Neural cell (in vitro differentiated cells): ENCODE data around the gene HIPK2. TPM values are rescaled to one million over a fixed set of nuclear protein-coding genes. Genes with fewer than 3 reads are reported as not detected.

Source experiments
- H2AFZ ChIP-seq: fragments of 200-600, 300-800 bp; sonication (generic), shearing (Covaris generic); 2 replicates; pipeline ENCODE4 v1.6.0; 2014; ENCODE audit warnings: low read depth, mild to moderate bottlenecking, antibody characterized with exemption, low read length, moderate library complexity
- H3F3A ChIP-seq: fragments of 200-600 bp; shearing (Covaris generic); 2 replicates; pipeline ENCODE4 v1.6.1; 2016; ENCODE audit warnings: mild to moderate bottlenecking, moderate library complexity, mixed read lengths, antibody characterized with exemption, low read length; ENCODE audit not compliant: insufficient read depth, poor library complexity, severe bottlenecking
- H3K27ac ChIP-seq: fragments of 200-600, 300-800 bp; sonication (generic), shearing (Covaris generic); 2 replicates; pipeline ENCODE4 v1.5.1; 2014; ENCODE audit warnings: mild to moderate bottlenecking, low read length, moderate library complexity
- H3K27me3 ChIP-seq: fragments of 300-800, 200-600 bp; sonication (generic), shearing (Covaris generic); 2 replicates; pipeline ENCODE4 v1.6.0; 2014; ENCODE audit warnings: mild to moderate bottlenecking, low read depth, low read length, moderate library complexity; ENCODE audit not compliant: insufficient read depth
- H3K36me3 ChIP-seq: fragments of 300-800, 200-600 bp; sonication (generic), shearing (Covaris generic); 2 replicates; pipeline ENCODE4 v1.5.1; 2014; ENCODE audit warnings: mild to moderate bottlenecking, antibody characterized with exemption, low read length, moderate library complexity; ENCODE audit not compliant: insufficient read depth
- H3K4me2 ChIP-seq: fragments of 300-800, 200-600 bp; sonication (generic), shearing (Covaris generic); 2 replicates; pipeline ENCODE4 v1.6.0; 2014; ENCODE audit warnings: mild to moderate bottlenecking, low read length
- H3K4me3 ChIP-seq: fragments of 300-800, 200-600 bp; sonication (generic), shearing (Covaris generic); 2 replicates; pipeline ENCODE4 v1.5.1; 2014; ENCODE audit warnings: mild to moderate bottlenecking, low read length, moderate library complexity
- H3K79me2 ChIP-seq: fragments of 200-600 bp; shearing (Covaris generic); replicated peaks from 2 replicates; pipeline ENCODE4 v1.6.0; 2014; ENCODE audit warnings: mild to moderate bottlenecking, low read length, moderate library complexity; ENCODE audit not compliant: insufficient read depth
- H3K9ac ChIP-seq: fragments of 300-800, 200-600 bp; sonication (generic), shearing (Covaris generic); 2 replicates; pipeline ENCODE4 v1.6.1; 2016; ENCODE audit warnings: mild to moderate bottlenecking, low read length, mixed read lengths
- H3K9me2 ChIP-seq: fragments of 200-600 bp; shearing (Covaris generic); 2 replicates; pipeline ENCODE4 v1.6.1; 2016; ENCODE audit warnings: mild to moderate bottlenecking, low read length, mixed read lengths; ENCODE audit not compliant: insufficient read depth
- H3K9me3 ChIP-seq: fragments of 200-600, 300-800 bp; sonication (generic), shearing (Covaris generic); 2 replicates; pipeline ENCODE4 v1.6.1; 2016; ENCODE audit warnings: mild to moderate bottlenecking, mixed run types, low read length, moderate library complexity, mixed read lengths
- H4K20me1 ChIP-seq: fragments of 200-600 bp; shearing (Covaris generic); 2 replicates; pipeline ENCODE4 v1.6.1; 2016; ENCODE audit warnings: mild to moderate bottlenecking, mixed run types; ENCODE audit not compliant: insufficient read depth
- EP300 ChIP-seq: fragments of 450-650 bp; conservative IDR thresholded peaks from 2 replicates; pipeline ENCODE4 v1.6.1; 2014; ENCODE audit warnings: antibody characterized with exemption, mild to moderate bottlenecking, moderate library complexity; ENCODE audit not compliant: poor library complexity, severe bottlenecking
- EZH2 ChIP-seq: fragments of 200-600, 300-800 bp; shearing (Covaris generic), sonication (generic); IDR thresholded peaks from 2 replicates; pipeline ENCODE4 v1.6.1; 2014; ENCODE audit warnings: antibody characterized with exemption, low read length, borderline replicate concordance, mild to moderate bottlenecking; ENCODE audit not compliant: insufficient read depth, poor library complexity, severe bottlenecking
- MXI1 ChIP-seq: fragments of 450-650 bp; conservative IDR thresholded peaks from 2 replicates; pipeline ENCODE4 v1.6.1; 2014; ENCODE audit warnings: antibody characterized with exemption, mild to moderate bottlenecking; ENCODE audit not compliant: poor library complexity, severe bottlenecking
- POLR2AphosphoS5 ChIP-seq: IDR thresholded peaks from 2 replicates; pipeline ENCODE4 v1.6.1; 2012
- RAD21 ChIP-seq: fragments of 450-650 bp; conservative IDR thresholded peaks from 2 replicates; pipeline ENCODE4 v1.6.1; 2014; ENCODE audit warnings: antibody characterized with exemption, mild to moderate bottlenecking, moderate library complexity
- SMC3 ChIP-seq: fragments of 450-650 bp; conservative IDR thresholded peaks from 2 replicates; pipeline ENCODE4 v1.6.1; 2014; ENCODE audit warnings: antibody characterized with exemption, mild to moderate bottlenecking, moderate library complexity; ENCODE audit not compliant: poor library complexity
- TAF1 ChIP-seq: IDR thresholded peaks from 2 replicates; pipeline ENCODE4 v1.6.1; 2012; ENCODE audit warnings: low read depth
- polyA plus RNA-seq: library from polyadenylated mRNA; depleted of rRNA; stranded (reverse); fragments of >200 nt; gene quantifications from 2 replicates; pipeline ENCODE4 v1.2.3, GENCODE V29; 2014
- TF ChIP-seq, protein P1 (sequence below): IDR thresholded peaks from 2 replicates; pipeline ENCODE4 v1.6.1; 2012; ENCODE audit warnings: borderline replicate concordance
- TF ChIP-seq, protein P2 (sequence below): fragments of 450-650 bp; IDR thresholded peaks from 2 replicates; pipeline ENCODE4 v1.5.1; 2014; ENCODE audit warnings: antibody characterized with exemption, mild to moderate bottlenecking, moderate library complexity; ENCODE audit not compliant: poor library complexity, severe bottlenecking

Gene HIPK2
- polyA plus RNA-seq, 1 donor from 2014 or later: 8.5 TPM

DNA sequence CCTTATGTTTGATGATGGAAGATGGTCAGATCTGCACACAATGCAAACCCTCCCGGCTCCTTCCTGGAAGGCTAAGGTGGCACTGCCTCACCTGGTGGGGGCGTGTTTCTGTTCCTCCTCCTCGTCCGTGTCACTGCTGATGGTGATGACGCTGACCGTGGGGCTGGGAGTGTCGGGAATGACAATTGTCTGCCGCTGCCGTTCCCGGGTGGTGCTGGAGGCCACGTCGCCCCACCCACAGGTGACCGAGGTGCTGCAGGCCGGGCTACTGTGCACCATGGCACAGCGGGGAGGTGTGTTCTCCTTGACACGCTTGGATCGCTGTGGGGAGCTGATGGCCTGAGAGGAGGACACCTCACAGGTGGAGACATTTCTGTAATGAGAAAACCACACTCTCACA lies 181.2 kb downstream of the HIPK2 start:
- Histone ChIP-seq H3K9me3 (no peaks in the 10 kb centered on the region), H3K27ac (no peak overlapping the region), H3F3A (no peaks in the 10 kb centered on the region), H3K9me2 (no peaks in the 10 kb centered on the region), H3K4me3 (no peak overlapping the region), H2AFZ (no peak overlapping the region), H3K79me2 (no peaks in the 10 kb centered on the region), H3K4me2 (no peak overlapping the region), H3K9ac (no peak overlapping the region), H3K27me3 (no peaks in the 10 kb centered on the region), H4K20me1 (no peaks in the 10 kb centered on the region), H3K36me3 (peaks cover 12% of the 10 kb centered on the region)
- TF ChIP-seq MXI1 (no peak), RAD21 (no peak)

DNA sequence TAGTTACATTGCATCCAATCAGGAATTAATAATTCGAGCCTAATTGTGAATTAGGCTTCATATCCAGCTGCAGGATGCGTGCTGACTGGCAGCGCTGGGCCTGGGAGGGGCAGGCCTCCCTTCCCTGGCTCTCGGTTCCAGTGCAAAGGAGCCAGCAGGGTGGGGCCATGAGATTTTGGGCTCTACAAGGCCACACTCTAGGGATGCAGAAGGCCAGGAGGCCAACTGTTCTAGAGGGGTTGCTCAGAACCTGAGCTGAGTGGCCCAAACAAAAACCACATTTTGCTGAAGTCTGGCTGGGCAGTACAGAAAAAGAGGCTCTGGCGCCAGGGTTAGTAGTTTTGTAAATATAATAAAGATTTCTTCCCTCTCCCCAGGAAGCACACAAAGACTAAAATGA lies 182.0 kb downstream of the HIPK2 start:
- Histone ChIP-seq H3K9ac (no peak overlapping the region), H3K9me3 (no peaks in the 10 kb centered on the region), H3K36me3 (peaks cover 12% of the 10 kb centered on the region), H3K27me3 (no peaks in the 10 kb centered on the region), H3K27ac (no peak overlapping the region), H3K4me2 (no peak overlapping the region), H4K20me1 (no peaks in the 10 kb centered on the region), H3K9me2 (no peaks in the 10 kb centered on the region), H3K79me2 (no peaks in the 10 kb centered on the region), H3F3A (no peaks in the 10 kb centered on the region), H3K4me3 (no peak overlapping the region), H2AFZ (no peak overlapping the region)
- TF ChIP-seq EP300: no peak
- no peak for TF ChIP-seq MXI1
- TF ChIP-seq TAF1: no peak
- TF ChIP-seq, protein P1, sequence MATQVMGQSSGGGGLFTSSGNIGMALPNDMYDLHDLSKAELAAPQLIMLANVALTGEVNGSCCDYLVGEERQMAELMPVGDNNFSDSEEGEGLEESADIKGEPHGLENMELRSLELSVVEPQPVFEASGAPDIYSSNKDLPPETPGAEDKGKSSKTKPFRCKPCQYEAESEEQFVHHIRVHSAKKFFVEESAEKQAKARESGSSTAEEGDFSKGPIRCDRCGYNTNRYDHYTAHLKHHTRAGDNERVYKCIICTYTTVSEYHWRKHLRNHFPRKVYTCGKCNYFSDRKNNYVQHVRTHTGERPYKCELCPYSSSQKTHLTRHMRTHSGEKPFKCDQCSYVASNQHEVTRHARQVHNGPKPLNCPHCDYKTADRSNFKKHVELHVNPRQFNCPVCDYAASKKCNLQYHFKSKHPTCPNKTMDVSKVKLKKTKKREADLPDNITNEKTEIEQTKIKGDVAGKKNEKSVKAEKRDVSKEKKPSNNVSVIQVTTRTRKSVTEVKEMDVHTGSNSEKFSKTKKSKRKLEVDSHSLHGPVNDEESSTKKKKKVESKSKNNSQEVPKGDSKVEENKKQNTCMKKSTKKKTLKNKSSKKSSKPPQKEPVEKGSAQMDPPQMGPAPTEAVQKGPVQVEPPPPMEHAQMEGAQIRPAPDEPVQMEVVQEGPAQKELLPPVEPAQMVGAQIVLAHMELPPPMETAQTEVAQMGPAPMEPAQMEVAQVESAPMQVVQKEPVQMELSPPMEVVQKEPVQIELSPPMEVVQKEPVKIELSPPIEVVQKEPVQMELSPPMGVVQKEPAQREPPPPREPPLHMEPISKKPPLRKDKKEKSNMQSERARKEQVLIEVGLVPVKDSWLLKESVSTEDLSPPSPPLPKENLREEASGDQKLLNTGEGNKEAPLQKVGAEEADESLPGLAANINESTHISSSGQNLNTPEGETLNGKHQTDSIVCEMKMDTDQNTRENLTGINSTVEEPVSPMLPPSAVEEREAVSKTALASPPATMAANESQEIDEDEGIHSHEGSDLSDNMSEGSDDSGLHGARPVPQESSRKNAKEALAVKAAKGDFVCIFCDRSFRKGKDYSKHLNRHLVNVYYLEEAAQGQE: no peak
- TF ChIP-seq EZH2: no peak
- no peak for TF ChIP-seq POLR2AphosphoS5
- TF ChIP-seq, protein P2, sequence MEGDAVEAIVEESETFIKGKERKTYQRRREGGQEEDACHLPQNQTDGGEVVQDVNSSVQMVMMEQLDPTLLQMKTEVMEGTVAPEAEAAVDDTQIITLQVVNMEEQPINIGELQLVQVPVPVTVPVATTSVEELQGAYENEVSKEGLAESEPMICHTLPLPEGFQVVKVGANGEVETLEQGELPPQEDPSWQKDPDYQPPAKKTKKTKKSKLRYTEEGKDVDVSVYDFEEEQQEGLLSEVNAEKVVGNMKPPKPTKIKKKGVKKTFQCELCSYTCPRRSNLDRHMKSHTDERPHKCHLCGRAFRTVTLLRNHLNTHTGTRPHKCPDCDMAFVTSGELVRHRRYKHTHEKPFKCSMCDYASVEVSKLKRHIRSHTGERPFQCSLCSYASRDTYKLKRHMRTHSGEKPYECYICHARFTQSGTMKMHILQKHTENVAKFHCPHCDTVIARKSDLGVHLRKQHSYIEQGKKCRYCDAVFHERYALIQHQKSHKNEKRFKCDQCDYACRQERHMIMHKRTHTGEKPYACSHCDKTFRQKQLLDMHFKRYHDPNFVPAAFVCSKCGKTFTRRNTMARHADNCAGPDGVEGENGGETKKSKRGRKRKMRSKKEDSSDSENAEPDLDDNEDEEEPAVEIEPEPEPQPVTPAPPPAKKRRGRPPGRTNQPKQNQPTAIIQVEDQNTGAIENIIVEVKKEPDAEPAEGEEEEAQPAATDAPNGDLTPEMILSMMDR: no peak
- no peak for TF ChIP-seq SMC3
- TF ChIP-seq RAD21: no peak

DNA sequence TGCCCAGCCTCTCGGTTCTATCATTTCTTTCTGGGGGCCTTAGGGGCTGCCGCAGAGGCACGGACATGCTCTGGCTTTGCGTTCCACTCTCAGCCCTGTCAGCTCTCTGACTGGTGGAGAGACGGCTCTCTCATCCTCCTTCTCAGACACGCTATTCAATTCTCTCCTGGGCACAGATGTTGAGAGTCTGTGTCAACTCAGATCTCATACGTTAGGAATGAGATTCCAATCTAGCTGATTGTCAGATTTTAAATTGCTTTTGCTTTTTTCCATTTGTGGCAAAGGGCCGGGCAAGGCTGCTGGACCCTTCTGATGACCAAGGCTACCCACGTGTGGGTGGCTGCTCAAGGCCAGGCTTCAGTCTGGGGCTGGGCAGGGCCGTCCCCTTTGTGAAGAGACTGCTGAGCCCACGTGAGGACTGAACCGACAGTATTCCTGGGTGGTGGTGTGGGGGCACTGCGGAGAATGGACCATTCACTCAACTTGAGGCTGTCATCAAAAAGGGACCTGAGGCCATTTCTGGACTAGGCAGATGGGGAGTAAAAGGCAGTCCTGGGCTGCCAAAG lies 182.8 kb downstream of the HIPK2 start:
- Histone ChIP-seq H3K79me2 (no peaks in the 10 kb centered on the region), H3K9ac (no peak overlapping the region), H3F3A (no peaks in the 10 kb centered on the region), H2AFZ (no peak overlapping the region), H3K36me3 (peaks cover 12% of the 10 kb centered on the region), H3K9me2 (no peaks in the 10 kb centered on the region), H3K4me3 (no peak overlapping the region), H3K9me3 (no peaks in the 10 kb centered on the region), H3K27me3 (no peaks in the 10 kb centered on the region), H3K4me2 (no peak overlapping the region), H4K20me1 (no peaks in the 10 kb centered on the region), H3K27ac (no peak overlapping the region)
- TF ChIP-seq EP300: no peak
- TF ChIP-seq TAF1: no peak
- TF ChIP-seq SMC3: no peak
- TF ChIP-seq EZH2: no peak
- TF ChIP-seq, protein P1: no peak
- no peak for TF ChIP-seq POLR2AphosphoS5
